HepG2 (cell line): ENCODE data around the gene STARD6. TPM values are rescaled to one million over a fixed set of nuclear protein-coding genes. Genes with fewer than 3 reads are reported as not detected.
"Not testable (repeated sequence)": the region's sequence is repeated elsewhere in the genome, so short reads cannot be mapped to it uniquely, and the experiment has no call there.

ENCODE experiments used
- ATAC-seq: fragments of 200-7000 bp; cut with Tn5 transposase; 3 replicates; pipeline ENCODE4 v1.9.1; 2020; ENCODE audit warnings: mild to moderate bottlenecking, moderate library complexity
- BruUV-seq: library from RNA; stranded (reverse); fragments of 400-500 nt; replicated peaks from 2 replicates; lab custom pipeline; 2021; lab: Mats Ljungman, UMichigan
- CTCF ChIA-PET: fragments of 300-600 bp; formaldehyde crosslinking; extraction: SDS; loops from one replicate; lab custom pipeline; 2021; ENCODE audit warnings: low total read pairs, inconsistent platforms, low intra/inter-chr PET ratio; lab: Yijun Ruan, JAX
- POLR2A ChIA-PET: fragments of 350-600 bp; sonication (Branson Sonifier 250); formaldehyde crosslinking; loops from one replicate; lab custom pipeline; 2020; ENCODE audit warnings: antibody characterized with exemption, inconsistent platforms; lab: Yijun Ruan, JAX
- DNase-seq: peaks from one replicate; pipeline ENCODE4 v3.0.0-alpha.2; 2015; ENCODE audit warnings: low spot score
- FAIRE-seq: peaks from 3 replicates; lab custom pipeline; 2011; peaks lifted over from hg19 to GRCh38; lab: Jason Lieb, UNC
- H2AFZ ChIP-seq: one replicate; pipeline ENCODE4 v1.6.1; 2011; ENCODE audit warnings: low read length, inconsistent platforms
- H3K27ac ChIP-seq: fragments of 300-600 bp; 3 replicates; pipeline ENCODE4 v1.8.0; 2011; ENCODE audit warnings: mixed run types, mild to moderate bottlenecking, mixed read lengths, low read length, inconsistent platforms; ENCODE audit not compliant: insufficient read depth; ENCODE audit errors: extremely low read length
- H3K27me3 ChIP-seq, 2 experiments: fragments of 200-600 bp in 1 of 2; 2 replicates in 1 of 2; 3 replicates in 1 of 2; pipeline versions ENCODE4 v1.6.0 to v1.8.0; 2011; ENCODE audit warnings: low read length in 2 of 2, mild to moderate bottlenecking in 2 of 2, moderate library complexity in 2 of 2, inconsistent platforms in 1 of 2; ENCODE audit not compliant: insufficient read depth in 2 of 2, control insufficient read depth in 1 of 2
- H3K36me3 ChIP-seq, 2 experiments: fragments of 200-600 bp in 1 of 2; replicated peaks in 1 of 2; 2 replicates in 1 of 2; 3 replicates in 1 of 2; pipeline versions ENCODE4 v1.5.1 to v1.8.0; 2011; ENCODE audit warnings: low read length in 2 of 2, inconsistent platforms in 1 of 2; ENCODE audit not compliant: insufficient read depth in 2 of 2, control insufficient read depth in 1 of 2
- H3K4me1 ChIP-seq: 2 replicates; pipeline ENCODE4 v1.5.1; 2012; ENCODE audit warnings: low read length, inconsistent platforms; ENCODE audit not compliant: insufficient read depth
- H3K4me2 ChIP-seq: 2 replicates; pipeline ENCODE4 v1.6.0; 2011; ENCODE audit warnings: low read depth, low read length, inconsistent platforms
- H3K4me3 ChIP-seq, 3 experiments: fragments of 200-600 bp in 1 of 3; sonication (generic), shearing (Covaris generic) in 1 of 3; replicated peaks in 1 of 3; 2 replicates each; pipeline ENCODE4 v1.5.1; 2011 to 2016; ENCODE audit warnings: low read length in 3 of 3, inconsistent platforms in 2 of 3, low read depth in 2 of 3, mild to moderate bottlenecking in 2 of 3, control low read depth in 1 of 3, mixed read lengths in 1 of 3; ENCODE audit not compliant: insufficient read depth in 1 of 3
- H3K79me2 ChIP-seq: one replicate; pipeline ENCODE4 v1.6.1; 2011; ENCODE audit warnings: low read length, inconsistent platforms; ENCODE audit not compliant: insufficient read depth
- H3K9ac ChIP-seq: 2 replicates; pipeline ENCODE4 v1.6.0; 2011; ENCODE audit warnings: mild to moderate bottlenecking, low read depth, low read length, inconsistent platforms; ENCODE audit not compliant: insufficient read depth
- H3K9me3 ChIP-seq: 2 replicates; pipeline ENCODE4 v1.5.1; 2012; ENCODE audit warnings: mild to moderate bottlenecking, low read length
- H4K20me1 ChIP-seq: 2 replicates; pipeline ENCODE4 v1.6.0; 2011; ENCODE audit warnings: inconsistent platforms, mild to moderate bottlenecking, low read length, moderate library complexity; ENCODE audit not compliant: insufficient read depth
- GABPA ChIP-seq, 2 experiments: IDR thresholded peaks; 2 replicates each; pipeline ENCODE4 v1.6.1; 2011 to 2016; ENCODE audit warnings: low read depth in 2 of 2, low read length in 1 of 2, missing biosample characterization in 1 of 2, missing genetic modification characterization in 1 of 2
- GABPB1 ChIP-seq: IDR thresholded peaks from 2 replicates; pipeline ENCODE4 v1.6.1; 2016; ENCODE audit warnings: mild to moderate bottlenecking, missing genetic modification reagents, moderate library complexity, missing compliant biosample characterization
- MAZ ChIP-seq, 2 experiments: sonication (generic) in 1 of 2; formaldehyde crosslinking in 1 of 2; IDR thresholded peaks; 2 replicates each; pipeline versions ENCODE4 v1.5.0 to v1.6.1; 2012 to 2020; ENCODE audit warnings: low read depth in 2 of 2, mild to moderate bottlenecking in 2 of 2, borderline replicate concordance in 1 of 2, improper control_type of control experiment in 1 of 2, low read length in 1 of 2, missing genetic modification reagents in 1 of 2, moderate library complexity in 1 of 2
- ZNF484 ChIP-seq: sonication (generic); formaldehyde crosslinking; IDR thresholded peaks from 2 replicates; pipeline ENCODE4 v1.5.1; 2020; ENCODE audit warnings: mild to moderate bottlenecking, low read depth, missing genetic modification reagents, borderline replicate concordance
- ZNF747 ChIP-seq: sonication (generic); formaldehyde crosslinking; IDR thresholded peaks from 2 replicates; pipeline ENCODE4 v1.8.1; 2023; ENCODE audit warnings: missing genetic modification reagents, mild to moderate bottlenecking, borderline replicate concordance
- WGBS: methylation state at CpG from one replicate; pipeline ENCODE4 v1.1.6; 2017; ENCODE audit warnings: low lambda C conversion rate; 5-methylcytosine and 5-hydroxymethylcytosine counted together
- in situ Hi-C: cut with HindIII; loops from 2 replicates; pipeline ENCODE4 v1.10.0; 2017; ENCODE audit warnings: low pct_unique_long_range_greater_than_20kb; ENCODE audit not compliant: extremely low pct_ligation_motif_present
- intact Hi-C: fragments of 100-400 bp; cut with micrococcal nuclease; formaldehyde crosslinking; loops from one replicate; pipeline ENCODE4 v1.10.0; 2022; ENCODE audit not compliant: unreplicated experiment
- polyA plus RNA-seq, 8 experiments: library from polyadenylated mRNA; depleted of rRNA in 3 of 8; stranded (reverse) in 7 of 8; unstranded in 1 of 8; fragments of >200 nt; fragmentation: Illumina TruSeq in 4 of 8; extraction: Trizol in 4 of 8; gene quantifications; 2 replicates each; pipeline versions ENCODE4 v1.2.1 to v1.2.3, GENCODE V29; 2011 to 2016; ENCODE audit warnings: low read depth in 4 of 8, missing spikeins in 1 of 8, mixed read lengths in 1 of 8; ENCODE audit not compliant: insufficient read depth in 1 of 8
- total RNA-seq, 5 experiments: library from RNA; depleted of rRNA; stranded (reverse); fragments of >200 nt; fragmentation: Illumina TruSeq; extraction: Trizol; gene quantifications; 2 replicates each; pipeline ENCODE4 v1.2.3, GENCODE V29; 2016; ENCODE audit warnings: low read depth in 1 of 5
- TF ChIP-seq, protein P1 (sequence below): sonication (generic); formaldehyde crosslinking; IDR thresholded peaks from 2 replicates; pipeline ENCODE4 v1.4.0; 2020; ENCODE audit warnings: low read depth, mild to moderate bottlenecking, missing genetic modification reagents
- TF ChIP-seq, protein P2 (sequence below): sonication (generic); formaldehyde crosslinking; IDR thresholded peaks from 2 replicates; pipeline ENCODE4 v1.5.1; 2020; ENCODE audit warnings: mild to moderate bottlenecking, missing genetic modification reagents

Gene STARD6
- total and polyA plus RNA-seq, 2 of the 13 experiments (the other 11 are each of a cell fraction or from before 2014, with no cell fraction given): not detected

DNA sequence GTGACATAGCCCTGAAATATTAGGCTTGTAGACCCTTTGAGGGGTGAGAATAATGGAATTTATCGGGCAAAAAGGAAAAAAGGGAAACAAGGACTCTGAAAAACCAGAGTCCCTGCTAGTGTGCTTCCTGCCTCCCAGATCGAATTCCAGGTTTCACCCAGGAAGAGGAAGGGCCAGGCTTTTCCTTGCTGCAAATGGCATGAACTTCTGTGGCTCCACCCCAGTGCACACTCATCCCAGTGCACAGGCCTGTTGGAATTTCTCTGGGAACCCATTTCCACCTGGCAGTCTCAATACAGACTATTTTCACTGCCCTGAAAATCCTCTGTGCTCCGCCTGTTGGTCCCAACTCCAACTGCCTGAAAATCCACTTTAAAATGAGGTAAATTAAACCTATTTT lies 30.0 kb upstream of the STARD6 start:
- Histone ChIP-seq H3K9me3 (no peaks in the 10 kb centered on the region), H3K9ac (no peak overlapping the region), H3K27me3 (no peaks in the 10 kb centered on the region), H3K27ac (no peak overlapping the region), H3K4me3 (no peak overlapping the region; a peak in 1 of 6 replicates), H2AFZ (peak overlapping the region; percentile 64), H3K36me3 (no peaks in the 10 kb centered on the region), H4K20me1 (no peaks in the 10 kb centered on the region), H3K4me2 (peak overlapping the region; percentile 25; the same call in 1 of the 2 replicates), H3K79me2 (no peaks in the 10 kb centered on the region), H3K4me1 (peaks cover 38% of the 10 kb centered on the region)
- ATAC-seq (no peak; the same call in 2 of the 3 replicates), DNase-seq (no peak), FAIRE-seq (no peak)
- TF ChIP-seq GABPB1 (CRISPR knock-in tag) (no peak), ZNF484 (CRISPR knock-in tag) (no peak), GABPA (IDR thresholded peaks at IDR 0.05; ENCODE audit: low read depth, low read length) (no peak), GABPA (CRISPR knock-in tag; IDR thresholded peaks at IDR 0.05; ENCODE audit: low read depth) (peak; percentile 39; the same call in 1 of the 2 replicates), ZNF747 (CRISPR knock-in tag) (no peak), MAZ (IDR thresholded peaks at IDR 0.05; ENCODE audit: borderline replicate concordance, low read depth, low read length) (no peak), MAZ (CRISPR knock-in tag; IDR thresholded peaks at IDR 0.05; ENCODE audit: low read depth) (no peak)
- TF ChIP-seq, protein P1, sequence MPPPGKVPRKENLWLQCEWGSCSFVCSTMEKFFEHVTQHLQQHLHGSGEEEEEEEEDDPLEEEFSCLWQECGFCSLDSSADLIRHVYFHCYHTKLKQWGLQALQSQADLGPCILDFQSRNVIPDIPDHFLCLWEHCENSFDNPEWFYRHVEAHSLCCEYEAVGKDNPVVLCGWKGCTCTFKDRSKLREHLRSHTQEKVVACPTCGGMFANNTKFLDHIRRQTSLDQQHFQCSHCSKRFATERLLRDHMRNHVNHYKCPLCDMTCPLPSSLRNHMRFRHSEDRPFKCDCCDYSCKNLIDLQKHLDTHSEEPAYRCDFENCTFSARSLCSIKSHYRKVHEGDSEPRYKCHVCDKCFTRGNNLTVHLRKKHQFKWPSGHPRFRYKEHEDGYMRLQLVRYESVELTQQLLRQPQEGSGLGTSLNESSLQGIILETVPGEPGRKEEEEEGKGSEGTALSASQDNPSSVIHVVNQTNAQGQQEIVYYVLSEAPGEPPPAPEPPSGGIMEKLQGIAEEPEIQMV (CRISPR knock-in tag): no peak
- TF ChIP-seq, protein P2, sequence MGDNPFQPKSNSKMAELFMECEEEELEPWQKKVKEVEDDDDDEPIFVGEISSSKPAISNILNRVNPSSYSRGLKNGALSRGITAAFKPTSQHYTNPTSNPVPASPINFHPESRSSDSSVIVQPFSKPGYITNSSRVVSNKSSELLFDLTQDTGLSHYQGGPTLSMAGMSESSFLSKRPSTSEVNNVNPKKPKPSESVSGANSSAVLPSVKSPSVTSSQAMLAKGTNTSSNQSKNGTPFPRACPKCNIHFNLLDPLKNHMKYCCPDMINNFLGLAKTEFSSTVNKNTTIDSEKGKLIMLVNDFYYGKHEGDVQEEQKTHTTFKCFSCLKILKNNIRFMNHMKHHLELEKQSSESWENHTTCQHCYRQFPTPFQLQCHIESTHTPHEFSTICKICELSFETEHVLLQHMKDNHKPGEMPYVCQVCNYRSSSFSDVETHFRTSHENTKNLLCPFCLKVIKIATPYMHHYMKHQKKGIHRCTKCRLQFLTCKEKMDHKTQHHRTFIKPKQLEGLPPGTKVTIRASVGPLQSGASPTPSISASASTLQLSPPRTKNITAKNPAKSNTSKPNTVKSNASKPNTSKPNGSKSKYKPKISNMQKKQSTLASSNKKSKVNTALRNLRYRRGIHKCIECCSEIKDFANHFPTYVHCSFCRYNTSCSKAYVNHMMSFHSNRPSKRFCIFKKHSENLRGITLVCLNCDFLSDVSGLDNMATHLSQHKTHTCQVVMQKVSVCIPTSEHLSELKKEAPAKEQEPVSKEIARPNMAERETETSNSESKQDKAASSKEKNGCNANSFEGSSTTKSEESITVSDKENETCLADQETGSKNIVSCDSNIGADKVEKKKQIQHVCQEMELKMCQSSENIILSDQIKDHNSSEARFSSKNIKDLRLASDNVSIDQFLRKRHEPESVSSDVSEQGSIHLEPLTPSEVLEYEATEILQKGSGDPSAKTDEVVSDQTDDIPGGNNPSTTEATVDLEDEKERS: no peak
- WGBS: 71% methylated on average over 3 of the region's 3 CpGs
- ChIA-PET POLR2A (no interaction called here), CTCF (no interaction called here)
- intact Hi-C loops (loop anchor here (10.0 kb wide), 1 partner anchor 567 kb away; the partner anchor contains the start of gene CCDC68), in situ Hi-C loops (no loop called here)
- BruUV-seq: no TSS peak

DNA sequence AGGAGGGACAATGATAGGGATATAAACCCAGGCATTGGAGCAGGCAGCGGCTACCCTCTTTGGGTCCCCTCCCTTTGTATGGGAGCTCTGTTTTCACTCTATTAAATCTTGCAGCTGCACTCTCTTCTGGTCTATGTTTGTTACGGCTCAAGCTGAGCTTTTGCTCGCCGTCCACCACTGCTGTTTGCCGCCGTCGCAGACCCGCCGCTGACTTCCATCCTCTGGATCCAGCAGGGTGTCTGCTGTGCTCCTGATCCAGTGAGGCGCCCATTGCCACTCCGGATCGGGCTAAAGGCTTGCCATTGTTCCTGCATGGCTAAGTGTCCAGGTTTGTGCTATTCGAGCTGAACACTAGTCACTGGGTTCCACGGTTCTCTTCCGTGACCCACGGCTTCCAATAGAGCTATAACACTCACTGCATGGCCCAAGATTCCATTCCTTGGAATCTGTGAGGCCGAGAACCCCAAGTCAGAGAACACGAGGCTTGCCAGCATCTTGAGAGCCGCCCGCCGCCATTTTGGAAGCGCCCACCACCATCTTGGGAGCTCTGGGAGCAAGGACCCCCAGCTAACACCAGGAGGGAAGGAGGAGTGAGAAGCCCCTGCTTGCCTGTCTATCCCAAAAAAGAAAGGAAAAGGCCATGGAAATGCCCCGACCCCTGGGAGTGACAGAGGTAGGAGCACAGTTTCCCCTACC lies 29.3 kb upstream of the STARD6 start:
- DNase-seq, FAIRE-seq, ATAC-seq, POLR2A ChIA-PET, H4K20me1 ChIP-seq, in situ Hi-C loops, H3K9me3 ChIP-seq, H3K36me3 ChIP-seq, H3K4me2 ChIP-seq, H3K9ac ChIP-seq, H2AFZ ChIP-seq, BruUV-seq, H3K27me3 ChIP-seq, H3K4me3 ChIP-seq, H3K79me2 ChIP-seq, H3K27ac ChIP-seq, CTCF ChIA-PET: not testable (repeated sequence)
- intact Hi-C loops: loop anchor here (10.0 kb wide), 1 partner anchor 568 kb away; the partner anchor contains the start of gene CCDC68
- WGBS: 94% methylated on average over 23 of the region's 23 CpGs
- peaks cover 38% of the 10 kb centered on the region for H3K4me1 ChIP-seq
